HG02970 (cell line): ENCODE measurements around the gene PSMD8.

Source experiments
- ATAC-seq: cut with Tn5 transposase; IDR thresholded peaks from one replicate; pipeline ENCODE4 v1.9.1; 2021; ENCODE audit warnings: mild to moderate bottlenecking, moderate library complexity, moderate number of reproducible peaks; ENCODE audit not compliant: unreplicated experiment, low FRiP score

PSMD8 gene

GRCh38 chr19:38433268-38433733, 58.9 kb downstream of the PSMD8 start, which contains the start of gene RYR1:
RYR1 (plus strand) TSS chr19:38433691; CDS start chr19:38433830, 139 bp downstream.
- ATAC-seq = no peak
